Embryonic facial prominence (tissue), 1 donor: ENCODE results near the gene FAAP24.
A peak's percentile ranks its signal among the peaks of the same experiment; 100 is the strongest.
"Not testable (repeated sequence)": the region's sequence is repeated elsewhere in the genome, so short reads cannot be mapped to it uniquely, and the experiment has no call there.

Experiments
- DNase-seq: peaks from one replicate; pipeline ENCODE4 v3.0.0-alpha.2; 2016; ENCODE audit errors: extremely low spot score

FAAP24 gene

GRCh38 chr19:32971715-32972540 is at the start of gene FAAP24, which contains the start of gene CEP89:
TSS of gene FAAP24 (plus strand) at chr19:32972242. CDS start at chr19:32973197, 955 bp downstream.
TSS of gene CEP89 (minus strand) at chr19:32971958. CDS start at chr19:32971874, 84 bp downstream.
- DNase-seq: peak; percentile 97

GRCh38 chr19:32924200-32924599 is 47.8 kb upstream of the FAAP24 start:
- DNase-seq: no peak

- DNase-seq: no peak
These were observed 43.2 kb upstream of the FAAP24 start for GRCh38 chr19:32928806-32929205.

- no peak for DNase-seq
These were observed 41.5 kb upstream of the FAAP24 start for GRCh38 chr19:32930567-32930966.

GRCh38 chr19:32933571-32933970 is 38.5 kb upstream of the FAAP24 start:
- DNase-seq: no peak

- DNase-seq: no peak
These were observed 36.4 kb upstream of the FAAP24 start for GRCh38 chr19:32935629-32936028.

GRCh38 chr19:32936065-32936464 is 36.0 kb upstream of the FAAP24 start:
- DNase-seq: no peak

- DNase-seq: not testable (repeated sequence)
These were observed 30.8 kb upstream of the FAAP24 start for GRCh38 chr19:32941273-32941672.

GRCh38 chr19:32945260-32945659 is 26.8 kb upstream of the FAAP24 start:
- DNase-seq: no peak

GRCh38 chr19:32966750-32967149 is 5.3 kb upstream of the FAAP24 start:
- DNase-seq: no peak

- no peak for DNase-seq
These were observed 2.5 kb upstream of the FAAP24 start for GRCh38 chr19:32969549-32969948.

GRCh38 chr19:32971012-32971595 is 938 bp upstream of the FAAP24 start:
- no peak for DNase-seq

- no peak for DNase-seq
These were observed 4.3 kb downstream of the FAAP24 start for GRCh38 chr19:32976223-32976805.

- no peak for DNase-seq
These were observed 5.2 kb downstream of the FAAP24 start for GRCh38 chr19:32977280-32977679.

- not testable (repeated sequence) for DNase-seq
These were observed 5.8 kb downstream of the FAAP24 start for GRCh38 chr19:32977813-32978212.

- DNase-seq: not testable (repeated sequence)
These were observed 7.8 kb downstream of the FAAP24 start for GRCh38 chr19:32979807-32980206.

GRCh38 chr19:32982488-32982887 is 10.4 kb downstream of the FAAP24 start:
- DNase-seq: not testable (repeated sequence)

GRCh38 chr19:32988254-32988653 is 16.2 kb downstream of the FAAP24 start:
- not testable (repeated sequence) for DNase-seq

- no peak for DNase-seq
These were observed 16.7 kb downstream of the FAAP24 start for GRCh38 chr19:32988724-32989123.

- not testable (repeated sequence) for DNase-seq
These were observed 23.9 kb downstream of the FAAP24 start for GRCh38 chr19:32995966-32996365.

- DNase-seq: not testable (repeated sequence)
These were observed 25.0 kb downstream of the FAAP24 start for GRCh38 chr19:32997061-32997464.

- DNase-seq: no peak
These were observed 25.8 kb downstream of the FAAP24 start for GRCh38 chr19:32997716-32998355.
